A549 (cell line): ENCODE results near the gene ZNF652. TPM values are rescaled to one million over a fixed set of nuclear protein-coding genes. Genes with fewer than 3 reads are reported as not detected.
A peak's percentile ranks its signal among the peaks of the same experiment; 100 is the strongest.
"Not testable (repeated sequence)": the region's sequence is repeated elsewhere in the genome, so short reads cannot be mapped to it uniquely, and the experiment has no call there.

ENCODE experiments used
- ATAC-seq, 2 experiments: fragments of 200-7000 bp in 1 of 2; fragments of >200 bp in 1 of 2; cut with Nextera tagmentation in 1 of 2; cut with Tn5 transposase in 1 of 2; 3 replicates each; pipeline versions ENCODE4 v1.8.0 to v1.9.1; 2018 to 2020; ENCODE audit warnings: mild to moderate bottlenecking in 1 of 2, moderate library complexity in 1 of 2
- CTCF ChIA-PET: fragments of 300-600 bp; sonication (Branson Sonifier 250); formaldehyde crosslinking; extraction: SDS; loops from one replicate; lab custom pipeline; 2021; ENCODE audit warnings: antibody characterized with exemption, inconsistent platforms; lab: Yijun Ruan, JAX
- POLR2A ChIA-PET: fragments of 350-600 bp; formaldehyde crosslinking; extraction: SDS; loops from one replicate; lab custom pipeline; 2021; ENCODE audit warnings: antibody characterized with exemption, inconsistent platforms; lab: Yijun Ruan, JAX
- DNase-seq, 2 experiments: peaks; one replicate each; pipeline versions ENCODE4 v3.0.0 to v3.0.0-alpha.2; 2011 to 2016; ENCODE audit warnings: low read depth in 1 of 2, low spot score in 1 of 2
- FAIRE-seq: peaks from 2 replicates; lab custom pipeline; 2011; peaks lifted over from hg19 to GRCh38; lab: Jason Lieb, UNC
- H3K27ac ChIP-seq, 2 experiments: fragments of >200 bp; sonication (Bioruptor Twin); formaldehyde crosslinking; 3 replicates each; pipeline ENCODE4 v1.5.1; 2016 to 2017
- H3K4me1 ChIP-seq: fragments of >200 bp; sonication (Bioruptor Twin); formaldehyde crosslinking; 3 replicates; pipeline ENCODE4 v1.6.1; 2016
- H3K4me2 ChIP-seq: fragments of >200 bp; sonication (Bioruptor Twin); formaldehyde crosslinking; 3 replicates; pipeline ENCODE4 v1.6.1; 2016
- H3K4me3 ChIP-seq: fragments of >200 bp; sonication (Bioruptor Twin); formaldehyde crosslinking; 3 replicates; pipeline ENCODE4 v1.5.1; 2016
- H3K9me3 ChIP-seq: fragments of >200 bp; sonication (Bioruptor Twin); formaldehyde crosslinking; 3 replicates; pipeline ENCODE4 v1.6.1; 2016
- BCL3 ChIP-seq: fragments of >200 bp; sonication (Bioruptor Twin); formaldehyde crosslinking; IDR thresholded peaks from 3 replicates; pipeline ENCODE4 v1.6.1; 2016
- CBX8 ChIP-seq: fragments of 200-600 bp; sonication (generic); IDR thresholded peaks from 2 replicates; pipeline ENCODE4 v1.6.1; 2016
- CEBPB ChIP-seq, 2 experiments: fragments of >200 bp in 1 of 2; sonication (Bioruptor Twin) in 1 of 2; formaldehyde crosslinking in 1 of 2; IDR thresholded peaks; 2 replicates each; pipeline ENCODE4 v1.6.1; 2012 to 2016
- ESRRA ChIP-seq: fragments of 150-350 bp; IDR thresholded peaks from 2 replicates; pipeline ENCODE4 v1.6.1; 2014; ENCODE audit warnings: mild to moderate bottlenecking, low read length, borderline replicate concordance
- GATA3 ChIP-seq: IDR thresholded peaks from 2 replicates; pipeline ENCODE4 v1.6.1; 2012; ENCODE audit warnings: borderline replicate concordance
- HEYL ChIP-seq: fragments of 250-450 bp; sonication (Bioruptor Pico); IDR thresholded peaks from 2 replicates; pipeline ENCODE4 v1.8.0; 2021; ENCODE audit warnings: mild to moderate bottlenecking, moderate library complexity
- HOXB5 ChIP-seq: fragments of 250-450 bp; sonication (Bioruptor Pico); IDR thresholded peaks from 2 replicates; pipeline ENCODE4 v1.5.0; 2020; ENCODE audit warnings: mild to moderate bottlenecking, moderate library complexity
- JUN ChIP-seq, 2 experiments: fragments of >200 bp; sonication (Bioruptor Twin); formaldehyde crosslinking; IDR thresholded peaks; 2 replicates in 1 of 2; 3 replicates in 1 of 2; pipeline ENCODE4 v1.6.1; 2016 to 2017
- KDM5A ChIP-seq: fragments of 200-600 bp; sonication (generic); IDR thresholded peaks from 2 replicates; pipeline ENCODE4 v1.6.1; 2016; ENCODE audit warnings: antibody characterized with exemption, mild to moderate bottlenecking
- MAX ChIP-seq: IDR thresholded peaks from 2 replicates; pipeline ENCODE4 v1.6.1; 2012
- PBX3 ChIP-seq: IDR thresholded peaks from 2 replicates; pipeline ENCODE4 v1.6.1; 2012
- RNF2 ChIP-seq: fragments of 200-600 bp; sonication (generic); IDR thresholded peaks from 2 replicates; pipeline ENCODE4 v1.6.1; 2016; ENCODE audit warnings: low read depth, mild to moderate bottlenecking, antibody characterized with exemption, moderate library complexity, borderline replicate concordance
- SREBF2 ChIP-seq: fragments of 450-650 bp; IDR thresholded peaks from 2 replicates; pipeline ENCODE4 v1.6.1; 2014; ENCODE audit warnings: mild to moderate bottlenecking, moderate library complexity
- TFCP2L1 ChIP-seq: fragments of 250-450 bp; sonication (Bioruptor Pico); IDR thresholded peaks from 2 replicates; pipeline ENCODE4 v1.5.0; 2021; ENCODE audit warnings: mild to moderate bottlenecking
- USF2 ChIP-seq: fragments of 450-650 bp; IDR thresholded peaks from 2 replicates; pipeline ENCODE4 v1.6.1; 2014; ENCODE audit warnings: antibody characterized with exemption
- WGBS: methylation state at CpG from one replicate; pipeline ENCODE4 v1.1.6; 2017; ENCODE audit errors: missing lambda C conversion rate; 5-methylcytosine and 5-hydroxymethylcytosine counted together
- polyA plus RNA-seq, 4 experiments: library from polyadenylated mRNA; depleted of rRNA in 3 of 4; stranded (reverse); fragments of >200 nt; fragmentation: RNase III in 1 of 4; extraction: RNeasy Plus Mini Kit Qiagen cat#74134 plus additional on column Dnase treatment in 1 of 4; gene quantifications; 2 replicates in 3 of 4; 3 replicates in 1 of 4; pipeline ENCODE4 v1.2.3, GENCODE V29; 2011 to 2017

ZNF652 gene
- polyA plus RNA-seq, 2 of the 4 experiments (the other 2 are of a cell fraction) = 5.7 to 14.8 TPM

DNA sequence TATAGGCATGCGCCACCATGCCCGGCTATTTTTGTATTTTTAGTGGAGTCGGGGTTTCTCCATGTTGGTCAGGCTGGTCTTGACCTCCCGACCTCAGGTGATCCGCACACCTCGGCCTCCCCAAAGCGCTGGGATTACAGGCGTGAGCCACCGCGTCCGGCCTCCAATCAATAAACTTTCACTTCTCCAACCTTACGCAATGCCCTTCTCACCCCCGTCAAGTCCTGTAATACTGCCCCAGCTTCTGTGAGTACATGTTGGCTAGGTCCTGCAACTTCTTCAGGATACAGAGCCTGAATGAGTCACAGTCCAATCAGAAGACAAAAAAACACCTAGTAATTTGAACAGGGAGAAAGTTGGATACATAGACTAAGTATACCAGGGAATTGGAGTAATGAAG is 84.4 kb downstream of the ZNF652 start:
- Histone ChIP-seq H3K4me3 (no peak overlapping the region), H3K4me2 (no peak overlapping the region), H3K4me1 (no peaks in the 10 kb centered on the region), H3K9me3 (peaks cover 11% of the 10 kb centered on the region), H3K27ac (no peak overlapping the region)
- POLR2A ChIA-PET = no interaction called here
- no peak for FAIRE-seq
- WGBS = 92% methylated on average over 13 of the region's 13 CpGs
- TF ChIP-seq CEBPB (IDR thresholded peaks at IDR 0.05) = 0 out of 4 replicates have a peak, but pooled peaks of 1 of the 2 experiments have one; percentile 20
- no peak for TF ChIP-seq USF2
- TF ChIP-seq BCL3 = no peak
- TF ChIP-seq PBX3 = no peak
- no peak for TF ChIP-seq ESRRA
- no peak for TF ChIP-seq TFCP2L1 (CRISPR knock-in tag)
- TF ChIP-seq MAX = no peak
- no peak for ATAC-seq
- no peak for DNase-seq
- CTCF ChIA-PET = interaction anchor here (0.9 to 6.2 kb wide), 5 partner anchors 13 to 73 kb away, joined by 3 to 36 read pairs (median 5); no protein-coding TSS in a partner anchor

DNA sequence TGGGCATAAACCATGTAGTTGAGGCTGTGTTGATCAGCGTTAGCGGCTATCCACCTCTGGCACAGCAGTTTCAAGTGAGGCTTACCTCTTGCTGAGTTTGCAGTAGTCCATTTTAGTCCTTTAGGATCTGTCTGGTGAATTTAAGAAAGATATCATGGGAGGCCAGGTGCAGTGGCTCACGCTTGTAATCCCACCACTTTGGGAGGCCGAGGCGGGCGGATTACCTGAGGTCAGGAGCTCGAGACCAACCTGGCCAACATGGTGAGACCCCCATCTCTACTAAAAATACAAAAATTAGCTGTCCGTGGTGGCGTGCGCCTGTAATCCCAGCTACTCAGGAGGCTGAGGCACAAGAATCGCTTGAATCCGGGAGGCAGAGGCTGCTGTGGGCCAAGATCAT is 86.1 kb downstream of the ZNF652 start:
- H3K4me1 ChIP-seq, DNase-seq, H3K27ac ChIP-seq, H3K4me2 ChIP-seq, ATAC-seq, H3K4me3 ChIP-seq, FAIRE-seq, H3K9me3 ChIP-seq, POLR2A ChIA-PET: not testable (repeated sequence)
- 83% methylated on average over 12 of the region's 12 CpGs for WGBS
- CTCF ChIA-PET = interaction anchor here (0.6 to 1.5 kb wide), 2 partner anchors 15 to 465 kb away, joined by 3 to 11 read pairs; no protein-coding TSS in a partner anchor

GRCh38 chr17:49269356-49269755 is 92.7 kb downstream of the ZNF652 start:
- DNase-seq (no peak), ATAC-seq (no peak), FAIRE-seq (no peak)
- H3K4me3 ChIP-seq = no peak overlapping the region
- H3K4me2 ChIP-seq = no peak overlapping the region
- ChIA-PET POLR2A (no interaction called here), CTCF (interaction anchor here (0.7 to 1.5 kb wide), 3 partner anchors 9 to 228 kb away, joined by 3 read pairs; no protein-coding TSS in a partner anchor)
- WGBS = 70% methylated on average over 5 of the region's 5 CpGs
- H3K4me1 ChIP-seq = no peaks in the 10 kb centered on the region
- TF ChIP-seq SREBF2 (no peak), CBX8 (no peak), KDM5A (no peak), RNF2 (no peak), HEYL (no peak)
- H3K27ac ChIP-seq = no peak overlapping the region
- no peaks in the 10 kb centered on the region for H3K9me3 ChIP-seq

DNA sequence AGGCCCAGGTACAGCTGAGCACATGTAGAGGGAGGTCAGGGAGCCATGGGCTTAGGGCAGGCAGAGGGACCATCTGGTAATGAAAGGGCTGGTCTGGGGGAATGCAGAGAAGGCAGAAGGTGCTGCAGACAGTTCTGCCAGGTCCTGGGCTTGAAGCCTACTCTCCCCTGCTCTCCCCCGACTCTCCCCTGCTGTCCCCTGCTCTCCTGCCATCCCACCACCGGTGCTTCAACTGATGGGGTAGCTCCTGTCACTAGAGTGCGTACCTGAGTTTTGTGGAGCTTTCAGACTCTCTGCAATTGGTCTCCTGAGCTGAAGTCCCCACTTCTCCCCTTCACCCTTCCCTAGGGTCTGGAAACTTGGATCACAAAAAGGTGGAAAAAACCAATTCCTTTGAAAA is 94.1 kb downstream of the ZNF652 start:
- peak; percentile 24 to 39; a peak in 2 of 6 replicates for ATAC-seq
- Histone ChIP-seq H3K27ac (no peak overlapping the region), H3K9me3 (no peaks in the 10 kb centered on the region), H3K4me1 (no peaks in the 10 kb centered on the region), H3K4me3 (no peak overlapping the region), H3K4me2 (no peak overlapping the region)
- DNase-seq = no peak
- ChIA-PET CTCF (interaction anchor here (1.0 to 1.5 kb wide), 6 partner anchors 7 to 389 kb away, joined by 3 read pairs; no protein-coding TSS in a partner anchor), POLR2A (interaction anchor here (0.6 kb wide), 1 partner anchor 13 kb away, joined by 5 read pairs; no protein-coding TSS in a partner anchor)
- FAIRE-seq = no peak
- no peak for TF ChIP-seq GATA3
- TF ChIP-seq JUN (IDR thresholded peaks at IDR 0.05) = no peak
- TF ChIP-seq HOXB5 = no peak
- 69% methylated on average over 3 of the region's 3 CpGs for WGBS
